AG09319 (cell line): Measurements from ENCODE around the gene RAB3IL1.

ENCODE experiments used
- DNase-seq: peaks from one replicate; pipeline ENCODE4 v3.0.0-alpha.2; 2010; ENCODE audit warnings: low read depth; ENCODE audit errors: extremely low read depth
- CTCF ChIP-seq: IDR thresholded peaks from 2 replicates; pipeline ENCODE4 v1.5.1; 2011; ENCODE audit warnings: low read depth, mild to moderate bottlenecking, inconsistent platforms, low read length, moderate library complexity

RAB3IL1 gene

GRCh38 chr11:61855939-61856680 is 61.3 kb downstream of the RAB3IL1 start:
- no peak for TF ChIP-seq CTCF
- DNase-seq, result no peak

DNA sequence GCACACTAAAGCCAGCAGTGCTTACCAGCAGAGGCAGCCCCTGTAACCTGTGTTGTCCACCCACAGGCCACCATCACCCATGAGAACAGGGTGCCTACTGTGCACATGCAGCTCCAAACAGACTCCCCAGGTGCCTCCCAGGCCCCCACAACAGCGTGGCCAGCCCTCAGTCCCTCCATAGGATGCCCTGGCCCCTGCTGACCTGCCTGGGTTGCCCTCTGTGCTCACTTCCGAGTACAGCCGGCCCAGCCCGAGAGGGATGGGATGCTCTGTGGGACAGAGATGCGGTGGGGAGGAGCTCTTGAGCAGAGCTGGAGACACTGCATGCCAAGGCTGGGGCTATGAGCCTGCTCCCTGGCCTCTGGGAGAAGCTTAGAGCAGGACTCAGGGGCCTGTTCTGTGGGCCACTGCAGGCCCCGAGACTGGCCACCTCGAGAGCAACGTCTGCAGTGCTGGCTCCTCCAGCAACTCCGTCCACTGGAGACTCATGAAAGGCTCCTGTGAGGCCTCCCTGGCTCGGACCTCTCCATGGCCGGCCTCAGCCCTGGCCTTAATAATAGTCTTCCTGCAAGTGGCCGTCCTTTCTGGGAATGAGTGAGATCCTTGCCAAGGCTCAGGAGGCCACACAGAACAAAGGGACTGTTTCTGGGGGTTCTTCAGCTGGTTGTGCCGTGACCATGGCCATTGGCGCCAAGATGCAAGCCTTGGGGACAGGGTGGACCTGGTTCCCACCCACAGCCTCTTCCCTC is 62.2 kb downstream of the RAB3IL1 start:
- no peak for DNase-seq
- TF ChIP-seq CTCF, result no peak

DNA sequence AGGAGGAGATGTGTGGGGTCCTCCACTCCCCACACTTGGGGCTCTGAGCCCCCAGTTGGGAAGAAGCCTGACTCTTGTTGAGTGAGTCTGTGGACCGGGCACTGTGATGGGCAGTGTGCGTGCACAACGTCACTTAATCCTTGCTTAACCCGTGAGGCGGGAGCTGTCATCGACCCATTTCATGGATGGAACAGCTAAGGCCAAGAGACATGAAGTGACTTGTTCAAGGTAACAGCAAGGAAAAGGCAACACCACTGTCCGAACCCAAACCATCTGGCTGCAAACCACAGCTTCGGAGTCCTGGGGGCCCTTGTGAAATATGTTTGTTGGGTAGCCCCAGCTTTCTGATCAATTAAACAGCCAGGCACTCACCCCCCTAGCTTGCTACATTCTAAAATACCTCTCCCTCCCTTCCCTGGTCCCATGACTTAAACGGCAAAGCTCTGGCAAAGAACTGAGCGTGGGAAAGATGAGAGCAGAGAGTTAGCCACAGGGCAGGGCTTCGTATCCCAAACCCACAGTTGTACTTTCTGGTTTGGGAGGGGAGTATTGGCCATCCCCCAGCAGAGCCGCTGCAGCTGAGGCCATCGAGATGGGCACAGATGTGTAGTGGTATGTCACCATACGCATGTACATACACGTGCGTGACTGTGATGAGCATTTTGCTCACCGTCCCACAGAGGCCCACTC is 63.0 kb downstream of the RAB3IL1 start:
- TF ChIP-seq CTCF, result no peak
- DNase-seq, result no peak

GRCh38 chr11:61853698-61854169 is 63.6 kb downstream of the RAB3IL1 start:
- no peak for DNase-seq
- TF ChIP-seq CTCF, result no peak

- TF ChIP-seq CTCF, result no peak
- DNase-seq, result no peak
Observed at GRCh38 chr11:61851900-61852295, 65.5 kb downstream of the RAB3IL1 start.

DNA sequence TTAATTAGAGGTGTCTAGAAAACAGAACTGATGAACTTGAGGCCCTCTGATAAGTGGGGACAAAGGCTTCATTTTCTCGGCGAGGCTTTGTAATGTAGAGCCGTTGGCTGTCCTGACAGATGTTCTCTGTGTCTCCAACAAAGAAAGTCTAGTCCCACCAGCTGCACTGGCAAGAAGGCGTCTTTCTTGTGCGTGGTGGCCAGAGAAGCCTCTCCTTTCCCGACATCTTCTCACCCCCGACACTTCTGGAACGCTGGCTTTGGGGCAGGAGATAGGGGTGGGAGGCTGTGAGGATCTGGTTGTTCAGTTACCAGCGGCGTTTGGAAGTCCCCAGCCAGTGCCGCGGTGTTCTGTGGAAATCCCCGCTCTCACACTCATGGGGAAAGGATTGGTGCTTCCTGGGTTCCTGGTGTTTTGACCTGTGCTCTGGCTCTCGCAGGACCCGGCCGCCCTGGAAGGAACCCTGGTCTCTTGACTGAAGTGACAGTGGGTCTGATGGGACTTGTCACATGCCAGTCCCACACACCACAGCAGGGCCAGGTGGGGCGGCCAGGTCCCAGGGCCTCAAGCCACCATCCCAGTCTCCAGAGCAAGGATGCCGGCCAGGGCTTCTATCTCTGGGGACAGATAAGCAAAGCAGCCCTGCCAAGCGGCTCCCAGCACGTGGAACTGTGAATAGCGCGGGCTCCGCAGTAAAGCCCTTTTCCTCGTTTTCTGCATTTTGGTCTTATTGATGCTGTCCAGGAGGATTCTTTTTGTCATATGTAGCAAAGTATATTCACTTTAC is 66.1 kb downstream of the RAB3IL1 start:
- no peak for TF ChIP-seq CTCF
- no peak for DNase-seq
